Neural cell (in vitro differentiated cells): ENCODE results near the gene SREBF1. TPM values are rescaled to one million over a fixed set of nuclear protein-coding genes. Genes with fewer than 3 reads are reported as not detected.

Experiments
- H2AFZ ChIP-seq: fragments of 200-600, 300-800 bp; sonication (generic), shearing (Covaris generic); 2 replicates; pipeline ENCODE4 v1.6.0; 2014; ENCODE audit warnings: low read depth, mild to moderate bottlenecking, antibody characterized with exemption, low read length, moderate library complexity
- H3F3A ChIP-seq: fragments of 200-600 bp; shearing (Covaris generic); 2 replicates; pipeline ENCODE4 v1.6.1; 2016; ENCODE audit warnings: mild to moderate bottlenecking, moderate library complexity, mixed read lengths, antibody characterized with exemption, low read length; ENCODE audit not compliant: insufficient read depth, poor library complexity, severe bottlenecking
- H3K27ac ChIP-seq: fragments of 200-600, 300-800 bp; sonication (generic), shearing (Covaris generic); 2 replicates; pipeline ENCODE4 v1.5.1; 2014; ENCODE audit warnings: mild to moderate bottlenecking, low read length, moderate library complexity
- H3K27me3 ChIP-seq: fragments of 300-800, 200-600 bp; sonication (generic), shearing (Covaris generic); 2 replicates; pipeline ENCODE4 v1.6.0; 2014; ENCODE audit warnings: mild to moderate bottlenecking, low read depth, low read length, moderate library complexity; ENCODE audit not compliant: insufficient read depth
- H3K36me3 ChIP-seq: fragments of 300-800, 200-600 bp; sonication (generic), shearing (Covaris generic); 2 replicates; pipeline ENCODE4 v1.5.1; 2014; ENCODE audit warnings: mild to moderate bottlenecking, antibody characterized with exemption, low read length, moderate library complexity; ENCODE audit not compliant: insufficient read depth
- H3K4me2 ChIP-seq: fragments of 300-800, 200-600 bp; sonication (generic), shearing (Covaris generic); 2 replicates; pipeline ENCODE4 v1.6.0; 2014; ENCODE audit warnings: mild to moderate bottlenecking, low read length
- H3K4me3 ChIP-seq: fragments of 300-800, 200-600 bp; sonication (generic), shearing (Covaris generic); 2 replicates; pipeline ENCODE4 v1.5.1; 2014; ENCODE audit warnings: mild to moderate bottlenecking, low read length, moderate library complexity
- H3K79me2 ChIP-seq: fragments of 200-600 bp; shearing (Covaris generic); replicated peaks from 2 replicates; pipeline ENCODE4 v1.6.0; 2014; ENCODE audit warnings: mild to moderate bottlenecking, low read length, moderate library complexity; ENCODE audit not compliant: insufficient read depth
- H3K9ac ChIP-seq: fragments of 300-800, 200-600 bp; sonication (generic), shearing (Covaris generic); 2 replicates; pipeline ENCODE4 v1.6.1; 2016; ENCODE audit warnings: mild to moderate bottlenecking, low read length, mixed read lengths
- H3K9me2 ChIP-seq: fragments of 200-600 bp; shearing (Covaris generic); 2 replicates; pipeline ENCODE4 v1.6.1; 2016; ENCODE audit warnings: mild to moderate bottlenecking, low read length, mixed read lengths; ENCODE audit not compliant: insufficient read depth
- H3K9me3 ChIP-seq: fragments of 200-600, 300-800 bp; sonication (generic), shearing (Covaris generic); 2 replicates; pipeline ENCODE4 v1.6.1; 2016; ENCODE audit warnings: mild to moderate bottlenecking, mixed run types, low read length, moderate library complexity, mixed read lengths
- H4K20me1 ChIP-seq: fragments of 200-600 bp; shearing (Covaris generic); 2 replicates; pipeline ENCODE4 v1.6.1; 2016; ENCODE audit warnings: mild to moderate bottlenecking, mixed run types; ENCODE audit not compliant: insufficient read depth
- EP300 ChIP-seq: fragments of 450-650 bp; conservative IDR thresholded peaks from 2 replicates; pipeline ENCODE4 v1.6.1; 2014; ENCODE audit warnings: antibody characterized with exemption, mild to moderate bottlenecking, moderate library complexity; ENCODE audit not compliant: poor library complexity, severe bottlenecking
- EZH2 ChIP-seq: fragments of 200-600, 300-800 bp; shearing (Covaris generic), sonication (generic); IDR thresholded peaks from 2 replicates; pipeline ENCODE4 v1.6.1; 2014; ENCODE audit warnings: antibody characterized with exemption, low read length, borderline replicate concordance, mild to moderate bottlenecking; ENCODE audit not compliant: insufficient read depth, poor library complexity, severe bottlenecking
- MXI1 ChIP-seq: fragments of 450-650 bp; conservative IDR thresholded peaks from 2 replicates; pipeline ENCODE4 v1.6.1; 2014; ENCODE audit warnings: antibody characterized with exemption, mild to moderate bottlenecking; ENCODE audit not compliant: poor library complexity, severe bottlenecking
- POLR2AphosphoS5 ChIP-seq: IDR thresholded peaks from 2 replicates; pipeline ENCODE4 v1.6.1; 2012
- RAD21 ChIP-seq: fragments of 450-650 bp; conservative IDR thresholded peaks from 2 replicates; pipeline ENCODE4 v1.6.1; 2014; ENCODE audit warnings: antibody characterized with exemption, mild to moderate bottlenecking, moderate library complexity
- SMC3 ChIP-seq: fragments of 450-650 bp; conservative IDR thresholded peaks from 2 replicates; pipeline ENCODE4 v1.6.1; 2014; ENCODE audit warnings: antibody characterized with exemption, mild to moderate bottlenecking, moderate library complexity; ENCODE audit not compliant: poor library complexity
- TAF1 ChIP-seq: IDR thresholded peaks from 2 replicates; pipeline ENCODE4 v1.6.1; 2012; ENCODE audit warnings: low read depth
- polyA plus RNA-seq: library from polyadenylated mRNA; depleted of rRNA; stranded (reverse); fragments of >200 nt; gene quantifications from 2 replicates; pipeline ENCODE4 v1.2.3, GENCODE V29; 2014
- TF ChIP-seq, protein P1 (sequence below): IDR thresholded peaks from 2 replicates; pipeline ENCODE4 v1.6.1; 2012; ENCODE audit warnings: borderline replicate concordance
- TF ChIP-seq, protein P2 (sequence below): fragments of 450-650 bp; IDR thresholded peaks from 2 replicates; pipeline ENCODE4 v1.5.1; 2014; ENCODE audit warnings: antibody characterized with exemption, mild to moderate bottlenecking, moderate library complexity; ENCODE audit not compliant: poor library complexity, severe bottlenecking

The SREBF1 gene
- polyA plus RNA-seq, 1 donor from 2014 or later, result 22.5 TPM

DNA sequence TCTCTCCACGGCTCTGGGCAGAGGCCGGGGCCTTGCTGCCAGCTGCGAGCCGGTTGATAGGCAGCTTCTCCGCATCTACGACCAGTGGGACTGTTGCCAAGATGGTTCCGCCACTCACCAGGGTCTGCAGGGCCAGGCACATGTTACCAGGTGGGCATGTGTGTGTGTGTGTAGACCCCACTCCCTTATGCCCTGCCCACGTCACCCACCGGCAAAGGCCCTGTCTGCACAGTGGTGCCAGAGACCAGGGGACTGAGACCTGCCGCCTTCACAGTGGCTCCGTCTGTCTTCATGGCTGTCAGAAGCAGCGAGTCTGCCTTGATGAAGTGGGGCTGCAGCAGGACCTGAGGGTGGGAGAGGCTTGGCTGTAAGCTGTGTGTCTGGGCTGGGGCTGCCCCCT is 17.7 kb downstream of the SREBF1 start:
- Histone ChIP-seq H2AFZ (no peak overlapping the region), H3K27ac (no peak overlapping the region), H3K27me3 (no peaks in the 10 kb centered on the region), H3K9me2 (no peaks in the 10 kb centered on the region), H3F3A (no peaks in the 10 kb centered on the region), H4K20me1 (no peaks in the 10 kb centered on the region), H3K9ac (no peak overlapping the region), H3K4me2 (no peak overlapping the region), H3K9me3 (no peaks in the 10 kb centered on the region), H3K4me3 (no peak overlapping the region), H3K79me2 (peaks cover 15% of the 10 kb centered on the region), H3K36me3 (no peaks in the 10 kb centered on the region)
- TF ChIP-seq EZH2 (no peak), RAD21 (no peak), MXI1 (no peak), TAF1 (no peak), SMC3 (no peak), EP300 (no peak), POLR2AphosphoS5 (no peak)
- TF ChIP-seq, protein P1, sequence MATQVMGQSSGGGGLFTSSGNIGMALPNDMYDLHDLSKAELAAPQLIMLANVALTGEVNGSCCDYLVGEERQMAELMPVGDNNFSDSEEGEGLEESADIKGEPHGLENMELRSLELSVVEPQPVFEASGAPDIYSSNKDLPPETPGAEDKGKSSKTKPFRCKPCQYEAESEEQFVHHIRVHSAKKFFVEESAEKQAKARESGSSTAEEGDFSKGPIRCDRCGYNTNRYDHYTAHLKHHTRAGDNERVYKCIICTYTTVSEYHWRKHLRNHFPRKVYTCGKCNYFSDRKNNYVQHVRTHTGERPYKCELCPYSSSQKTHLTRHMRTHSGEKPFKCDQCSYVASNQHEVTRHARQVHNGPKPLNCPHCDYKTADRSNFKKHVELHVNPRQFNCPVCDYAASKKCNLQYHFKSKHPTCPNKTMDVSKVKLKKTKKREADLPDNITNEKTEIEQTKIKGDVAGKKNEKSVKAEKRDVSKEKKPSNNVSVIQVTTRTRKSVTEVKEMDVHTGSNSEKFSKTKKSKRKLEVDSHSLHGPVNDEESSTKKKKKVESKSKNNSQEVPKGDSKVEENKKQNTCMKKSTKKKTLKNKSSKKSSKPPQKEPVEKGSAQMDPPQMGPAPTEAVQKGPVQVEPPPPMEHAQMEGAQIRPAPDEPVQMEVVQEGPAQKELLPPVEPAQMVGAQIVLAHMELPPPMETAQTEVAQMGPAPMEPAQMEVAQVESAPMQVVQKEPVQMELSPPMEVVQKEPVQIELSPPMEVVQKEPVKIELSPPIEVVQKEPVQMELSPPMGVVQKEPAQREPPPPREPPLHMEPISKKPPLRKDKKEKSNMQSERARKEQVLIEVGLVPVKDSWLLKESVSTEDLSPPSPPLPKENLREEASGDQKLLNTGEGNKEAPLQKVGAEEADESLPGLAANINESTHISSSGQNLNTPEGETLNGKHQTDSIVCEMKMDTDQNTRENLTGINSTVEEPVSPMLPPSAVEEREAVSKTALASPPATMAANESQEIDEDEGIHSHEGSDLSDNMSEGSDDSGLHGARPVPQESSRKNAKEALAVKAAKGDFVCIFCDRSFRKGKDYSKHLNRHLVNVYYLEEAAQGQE, result no peak
- TF ChIP-seq, protein P2, sequence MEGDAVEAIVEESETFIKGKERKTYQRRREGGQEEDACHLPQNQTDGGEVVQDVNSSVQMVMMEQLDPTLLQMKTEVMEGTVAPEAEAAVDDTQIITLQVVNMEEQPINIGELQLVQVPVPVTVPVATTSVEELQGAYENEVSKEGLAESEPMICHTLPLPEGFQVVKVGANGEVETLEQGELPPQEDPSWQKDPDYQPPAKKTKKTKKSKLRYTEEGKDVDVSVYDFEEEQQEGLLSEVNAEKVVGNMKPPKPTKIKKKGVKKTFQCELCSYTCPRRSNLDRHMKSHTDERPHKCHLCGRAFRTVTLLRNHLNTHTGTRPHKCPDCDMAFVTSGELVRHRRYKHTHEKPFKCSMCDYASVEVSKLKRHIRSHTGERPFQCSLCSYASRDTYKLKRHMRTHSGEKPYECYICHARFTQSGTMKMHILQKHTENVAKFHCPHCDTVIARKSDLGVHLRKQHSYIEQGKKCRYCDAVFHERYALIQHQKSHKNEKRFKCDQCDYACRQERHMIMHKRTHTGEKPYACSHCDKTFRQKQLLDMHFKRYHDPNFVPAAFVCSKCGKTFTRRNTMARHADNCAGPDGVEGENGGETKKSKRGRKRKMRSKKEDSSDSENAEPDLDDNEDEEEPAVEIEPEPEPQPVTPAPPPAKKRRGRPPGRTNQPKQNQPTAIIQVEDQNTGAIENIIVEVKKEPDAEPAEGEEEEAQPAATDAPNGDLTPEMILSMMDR, result no peak

DNA sequence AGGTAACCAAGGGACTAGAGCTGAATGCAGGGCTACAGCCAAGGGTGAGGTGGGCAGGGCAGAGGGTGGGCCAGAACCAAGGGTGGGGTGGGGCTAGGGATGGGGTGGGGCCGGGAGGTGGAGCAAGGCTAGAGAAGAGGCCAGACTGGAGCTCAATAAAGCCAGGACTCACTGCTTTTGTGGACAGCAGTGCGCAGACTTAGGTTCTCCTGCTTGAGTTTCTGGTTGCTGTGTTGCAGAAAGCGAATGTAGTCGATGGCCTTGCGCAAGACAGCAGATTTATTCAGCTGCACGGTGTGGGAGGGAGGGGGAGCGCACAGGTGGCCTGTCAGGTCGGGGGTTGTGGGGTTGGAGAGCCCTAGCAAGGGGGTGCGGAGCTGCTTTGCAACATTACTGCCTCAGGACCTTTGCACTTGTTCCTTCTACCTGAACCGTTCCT is 18.7 kb downstream of the SREBF1 start:
- Histone ChIP-seq H3K4me2 (no peak overlapping the region), H3K36me3 (no peaks in the 10 kb centered on the region), H3K79me2 (peaks cover 14% of the 10 kb centered on the region), H3K9me3 (no peaks in the 10 kb centered on the region), H3K27me3 (no peaks in the 10 kb centered on the region), H3K9me2 (no peaks in the 10 kb centered on the region), H3K27ac (no peak overlapping the region), H2AFZ (no peak overlapping the region), H3K9ac (no peak overlapping the region), H3K4me3 (no peak overlapping the region), H4K20me1 (no peaks in the 10 kb centered on the region), H3F3A (no peaks in the 10 kb centered on the region)
- TF ChIP-seq EZH2, result no peak
- no peak for TF ChIP-seq RAD21
- no peak for TF ChIP-seq TAF1
- no peak for TF ChIP-seq MXI1
- TF ChIP-seq EP300, result no peak
- TF ChIP-seq SMC3, result no peak
- TF ChIP-seq, protein P2, result no peak
- TF ChIP-seq POLR2AphosphoS5, result no peak
- TF ChIP-seq, protein P1, result no peak
